ENCODE measurements around the gene KCNG2.

KCNG2 gene

DNA sequence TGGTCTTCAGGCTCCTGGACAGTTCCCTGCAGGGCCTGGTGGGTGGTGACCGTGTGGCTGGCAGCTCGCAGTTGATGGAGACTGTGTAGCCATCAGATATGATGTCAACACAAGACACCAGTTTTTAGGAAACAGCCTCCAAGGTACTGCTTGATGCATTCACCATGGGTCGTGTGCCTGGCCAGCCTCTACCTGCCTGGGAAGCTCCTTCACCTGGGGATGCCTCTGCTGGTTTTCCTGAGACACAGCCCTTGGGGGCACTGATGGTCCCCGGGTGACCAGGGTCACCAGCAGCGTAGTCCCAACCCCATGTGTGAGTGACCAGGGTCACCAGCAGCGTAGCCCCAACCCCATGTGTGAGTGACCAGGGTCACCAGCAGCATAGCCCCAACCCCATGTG is 33.6 kb upstream of the KCNG2 start:
- TF ChIP-seq Cebpa-rat (IDR thresholded peaks at IDR 0.05): no peak
- no peaks in the 10 kb centered on the region; a peak in 1 of 22 replicates for H4K20me1 ChIP-seq

GRCh38 chr18:79765491-79766245 is 32.1 kb upstream of the KCNG2 start:
- no peaks in the 10 kb centered on the region; a peak in 2 of 22 replicates for H4K20me1 ChIP-seq
- no peaks in the 10 kb centered on the region for H3K36me3 ChIP-seq
- H3K9ac ChIP-seq: no peak overlapping the region
- H3K27ac ChIP-seq: no peak overlapping the region
- H3K4me3 ChIP-seq: no peak overlapping the region
- 0 out of 20 replicates have a peak, but pooled peaks cover 0 to 4% (median 0%) of the 10 kb centered on the region in 10 experiments for H3K4me1 ChIP-seq
- no peak for TF ChIP-seq Cebpa-rat (IDR thresholded peaks at IDR 0.05)
- no peak overlapping the region for H3K4me2 ChIP-seq
- H3K27me3 ChIP-seq: no peaks in the 10 kb centered on the region
- H3K9me3 ChIP-seq (replicated peaks in 1 of 11): peaks cover 15 to 30% (median 25%) of the 10 kb centered on the region in 11 experiments

More for the DNA sequence above, 33.6 kb upstream of the KCNG2 start:
- no peak overlapping the region for H3K4me3 ChIP-seq
- no peaks in the 10 kb centered on the region for H3K27me3 ChIP-seq
- no peak overlapping the region for H3K9ac ChIP-seq
- H3K9me3 ChIP-seq (replicated peaks in 1 of 11): peaks cover 20 to 37% (median 23%) of the 10 kb centered on the region in 11 experiments
- H3K27ac ChIP-seq: no peak overlapping the region
- 0 out of 20 replicates have a peak, but pooled peaks cover 0 to 4% (median 0%) of the 10 kb centered on the region in 10 experiments for H3K4me1 ChIP-seq
- H3K36me3 ChIP-seq: no peaks in the 10 kb centered on the region; a peak in 1 of 22 replicates
- no peak overlapping the region for H3K4me2 ChIP-seq

DNA sequence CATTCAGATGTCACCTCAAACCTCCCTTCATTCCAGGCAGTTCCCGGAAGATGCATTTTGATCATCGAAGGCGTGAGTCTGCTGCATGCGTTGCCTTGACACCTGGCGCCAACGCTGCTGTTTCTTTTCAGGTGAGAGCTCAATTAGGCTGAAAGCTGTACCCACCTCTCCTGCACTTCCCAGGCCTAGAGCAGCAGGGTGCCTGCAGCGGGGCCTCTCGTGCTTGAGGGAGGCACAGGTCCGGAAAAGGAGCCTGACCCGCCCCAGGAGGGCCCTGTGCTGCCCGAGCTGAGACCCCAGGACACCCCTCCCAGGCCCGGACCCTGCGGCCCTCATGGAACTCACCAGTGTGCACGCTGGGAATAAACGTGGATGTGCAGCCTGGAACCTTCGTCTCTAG is 31.4 kb upstream of the KCNG2 start:
- H3K4me2 ChIP-seq: no peak overlapping the region
- no peak overlapping the region for H3K27ac ChIP-seq
- no peaks in the 10 kb centered on the region; a peak in 2 of 22 replicates for H4K20me1 ChIP-seq
- H3K4me3 ChIP-seq: no peak overlapping the region
- no peak for TF ChIP-seq Cebpa-rat (IDR thresholded peaks at IDR 0.05)
- no peak overlapping the region for H3K9ac ChIP-seq
- peaks cover 15 to 30% (median 25%) of the 10 kb centered on the region in 11 experiments for H3K9me3 ChIP-seq (replicated peaks in 1 of 11)
- H3K4me1 ChIP-seq: no peaks in the 10 kb centered on the region
- H3K27me3 ChIP-seq: no peaks in the 10 kb centered on the region
- no peaks in the 10 kb centered on the region for H3K36me3 ChIP-seq

- Histone ChIP-seq H3K4me1 (no peaks in the 10 kb centered on the region), H3K4me2 (no peak overlapping the region), H3K36me3 (no peaks in the 10 kb centered on the region), H3K27ac (no peak overlapping the region), H4K20me1 (peaks cover 0 to 7% (median 0%) of the 10 kb centered on the region in 11 experiments; a peak in 3 of 22 replicates), H3K9me3 (replicated peaks in 1 of 11) (peaks cover 15 to 30% (median 25%) of the 10 kb centered on the region in 11 experiments), H3K9ac (no peak overlapping the region), H3K27me3 (peaks cover 0 to 10% (median 0%) of the 10 kb centered on the region in 11 experiments; a peak in 5 of 22 replicates), H3K4me3 (no peak overlapping the region)
- no peak for TF ChIP-seq Cebpa-rat (IDR thresholded peaks at IDR 0.05)
Measured at GRCh38 chr18:79768745-79769144, 29.0 kb upstream of the KCNG2 start.

- Histone ChIP-seq H3K9ac (no peak overlapping the region), H3K4me1 (no peaks in the 10 kb centered on the region), H3K9me3 (replicated peaks in 1 of 11) (peaks cover 15 to 30% (median 25%) of the 10 kb centered on the region in 11 experiments), H4K20me1 (peaks cover 0 to 7% (median 0%) of the 10 kb centered on the region in 11 experiments; a peak in 3 of 22 replicates), H3K4me3 (no peak overlapping the region), H3K4me2 (no peak overlapping the region), H3K36me3 (no peaks in the 10 kb centered on the region), H3K27ac (no peak overlapping the region), H3K27me3 (peaks cover 0 to 15% (median 0%) of the 10 kb centered on the region in 11 experiments; a peak in 5 of 22 replicates)
- no peak for TF ChIP-seq Cebpa-rat (IDR thresholded peaks at IDR 0.05)
Measured at GRCh38 chr18:79769698-79770500, 27.8 kb upstream of the KCNG2 start.

- Histone ChIP-seq H3K4me1 (no peaks in the 10 kb centered on the region), H3K4me3 (no peak overlapping the region), H4K20me1 (peaks cover 0 to 7% (median 0%) of the 10 kb centered on the region in 11 experiments; a peak in 3 of 22 replicates), H3K27me3 (peaks cover 0 to 18% (median 0%) of the 10 kb centered on the region in 11 experiments; a peak in 6 of 22 replicates), H3K36me3 (no peaks in the 10 kb centered on the region), H3K4me2 (no peak overlapping the region), H3K9me3 (replicated peaks in 1 of 11) (peaks cover 15 to 30% (median 25%) of the 10 kb centered on the region in 11 experiments), H3K9ac (no peak overlapping the region), H3K27ac (no peak overlapping the region)
- no peak for TF ChIP-seq Cebpa-rat (IDR thresholded peaks at IDR 0.05)
Measured at GRCh38 chr18:79770501-79770815, 27.3 kb upstream of the KCNG2 start.

GRCh38 chr18:79770826-79771225 is 26.9 kb upstream of the KCNG2 start:
- TF ChIP-seq Cebpa-rat (IDR thresholded peaks at IDR 0.05): no peak
- peaks cover 0 to 7% (median 0%) of the 10 kb centered on the region in 11 experiments; a peak in 3 of 22 replicates for H4K20me1 ChIP-seq
- H3K27me3 ChIP-seq: peaks cover 0 to 21% (median 3%) of the 10 kb centered on the region in 11 experiments; a peak in 7 of 22 replicates
- H3K36me3 ChIP-seq: no peaks in the 10 kb centered on the region
- no peaks in the 10 kb centered on the region for H3K4me1 ChIP-seq
- no peak overlapping the region for H3K27ac ChIP-seq
- no peak overlapping the region for H3K4me2 ChIP-seq
- no peak overlapping the region for H3K4me3 ChIP-seq
- no peak overlapping the region for H3K9ac ChIP-seq
- H3K9me3 ChIP-seq (replicated peaks in 1 of 11): peaks cover 15 to 30% (median 25%) of the 10 kb centered on the region in 11 experiments

- H3K9ac ChIP-seq: no peak overlapping the region
- peaks cover 0 to 27% (median 4%) of the 10 kb centered on the region in 11 experiments; a peak in 7 of 22 replicates for H3K27me3 ChIP-seq
- H3K4me1 ChIP-seq: no peaks in the 10 kb centered on the region
- H3K4me3 ChIP-seq: no peak overlapping the region
- H3K36me3 ChIP-seq: no peaks in the 10 kb centered on the region
- H3K9me3 ChIP-seq (replicated peaks in 1 of 11): peaks cover 15 to 27% (median 25%) of the 10 kb centered on the region in 11 experiments
- no peak overlapping the region for H3K27ac ChIP-seq
- TF ChIP-seq Cebpa-rat (IDR thresholded peaks at IDR 0.05): no peak
- H4K20me1 ChIP-seq: peaks cover 0 to 7% (median 0%) of the 10 kb centered on the region in 11 experiments; a peak in 3 of 22 replicates
- no peak overlapping the region for H3K4me2 ChIP-seq
Measured at GRCh38 chr18:79771446-79772107, 26.2 kb upstream of the KCNG2 start.
